ACC112 (cell line): Measurements from ENCODE around the gene SNTB2.

Experiments used
- H2AFZ ChIP-seq: fragments of 200-600 bp; sonication (generic); one replicate; pipeline ENCODE4 v1.6.0; 2017; ENCODE audit warnings: antibody characterized with exemption, low read length; ENCODE audit not compliant: unreplicated experiment
- H3K27ac ChIP-seq: fragments of 200-600 bp; sonication (generic); 2 replicates; pipeline ENCODE4 v1.5.1; 2014; ENCODE audit warnings: low read depth, mild to moderate bottlenecking, antibody characterized with exemption, low read length, moderate library complexity
- H3K27me3 ChIP-seq: fragments of 200-600 bp; sonication (generic); 2 replicates; pipeline ENCODE4 v1.6.1; 2014; ENCODE audit warnings: mild to moderate bottlenecking, antibody characterized with exemption, low read length, moderate library complexity, mixed read lengths; ENCODE audit not compliant: insufficient read depth
- H3K36me3 ChIP-seq: fragments of 200-600 bp; sonication (generic); 2 replicates; pipeline ENCODE4 v1.6.1; 2016; ENCODE audit warnings: mild to moderate bottlenecking, antibody characterized with exemption, low read length, moderate library complexity, mixed read lengths; ENCODE audit not compliant: insufficient read depth
- H3K4me1 ChIP-seq: fragments of 200-600 bp; sonication (generic); one replicate; pipeline ENCODE4 v1.6.1; 2016; ENCODE audit warnings: low read length, mixed read lengths; ENCODE audit not compliant: insufficient read depth, unreplicated experiment, control insufficient read depth
- H3K4me3 ChIP-seq: fragments of 200-600 bp; sonication (generic); 2 replicates; pipeline ENCODE4 v1.5.1; 2014; ENCODE audit warnings: mild to moderate bottlenecking, low read depth, low read length
- H3K79me2 ChIP-seq: fragments of 200-600 bp; sonication (generic); one replicate; pipeline ENCODE4 v1.6.0; 2016; ENCODE audit warnings: low read length; ENCODE audit not compliant: control insufficient read depth, unreplicated experiment, insufficient read depth

Gene SNTB2

DNA sequence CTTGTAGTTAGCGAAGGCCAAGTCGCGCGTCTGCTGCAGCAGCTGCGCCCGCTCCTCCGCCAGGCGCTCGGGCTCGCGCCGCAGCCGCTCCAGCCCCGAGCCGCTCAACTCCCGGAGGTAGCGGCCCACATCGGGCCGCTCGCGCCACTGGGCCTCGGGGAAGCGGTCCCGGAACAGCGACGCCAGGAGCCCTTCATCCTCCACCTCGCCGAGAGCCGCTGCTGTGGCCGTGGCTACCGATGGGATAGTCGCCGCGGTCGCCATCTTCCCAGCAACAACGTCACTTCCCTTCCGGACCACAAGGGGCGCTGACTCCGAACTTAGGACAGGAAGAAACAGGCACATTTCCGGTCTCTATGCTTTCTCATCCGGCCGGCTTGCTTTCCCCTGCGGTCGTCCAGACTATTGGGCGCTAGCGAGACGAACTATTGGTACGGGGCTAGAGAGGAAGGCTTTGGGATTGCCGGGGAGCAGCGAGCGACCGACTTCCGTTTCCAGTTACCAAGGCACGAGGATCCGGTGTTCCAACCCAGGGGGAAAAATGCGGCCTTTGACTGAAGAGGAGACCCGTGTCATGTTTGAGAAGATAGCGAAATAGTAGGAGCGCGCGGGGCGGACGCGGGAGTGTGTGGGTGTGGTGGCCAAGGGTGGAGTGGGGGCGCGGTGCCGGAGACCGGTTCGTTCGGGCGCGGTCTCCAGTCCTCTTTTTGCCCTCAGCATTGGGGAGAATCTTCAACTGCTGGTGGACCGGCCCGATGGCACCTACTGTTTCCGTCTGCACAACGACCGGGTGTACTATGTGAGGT lies 152.5 kb downstream of the SNTB2 start, which contains the start of the genes COG8 and NIP7:
Gene COG8 (minus strand): TSS at position 276 of the 806 bp plus-strand sequence. CDS start 12 bp downstream, at position 264.
Gene NIP7 (plus strand): TSS at position 484 of the 806 bp plus-strand sequence. CDS start 58 bp downstream, at position 542.
- H2AFZ ChIP-seq = peak within 1 kb of the TSS; percentile 66
- peaks cover 21% of the 10 kb centered on the region for H3K36me3 ChIP-seq
- peak within 1 kb of the TSS; percentile 57 for H3K27ac ChIP-seq
- peak within 1 kb of the TSS; percentile 88 for H3K4me3 ChIP-seq
- peaks cover 49% of the 10 kb centered on the region for H3K79me2 ChIP-seq
- no peaks in the 10 kb centered on the region for H3K27me3 ChIP-seq
- peaks cover 14% of the 10 kb centered on the region for H3K4me1 ChIP-seq

DNA sequence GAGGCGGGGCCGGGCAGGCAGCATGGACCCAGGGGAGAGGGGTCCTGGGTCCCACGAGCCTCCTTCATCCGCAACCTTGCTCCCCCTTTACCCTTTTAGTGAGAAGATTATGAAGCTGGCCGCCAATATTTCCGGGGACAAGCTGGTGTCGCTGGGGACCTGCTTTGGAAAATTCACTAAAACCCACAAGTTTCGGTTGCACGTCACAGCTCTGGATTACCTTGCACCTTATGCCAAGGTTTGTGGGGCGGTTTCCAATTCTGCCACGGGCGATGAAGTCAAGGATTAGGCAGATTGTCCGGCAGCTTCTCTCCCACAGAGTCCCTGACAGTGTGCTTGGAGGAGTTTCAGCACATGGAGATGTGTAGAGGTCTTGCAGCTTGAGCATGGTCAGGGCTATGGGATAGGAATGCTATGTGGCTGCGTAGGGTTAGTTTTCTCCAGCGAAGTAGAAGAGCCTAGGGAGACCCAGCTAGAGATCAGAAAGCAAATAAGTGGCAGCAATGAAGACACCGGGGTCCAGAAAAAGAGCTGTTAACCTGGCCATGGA lies 153.2 kb downstream of the SNTB2 start:
- peak overlapping the region; percentile 88 for H3K4me3 ChIP-seq
- peaks cover 21% of the 10 kb centered on the region for H3K36me3 ChIP-seq
- H3K4me1 ChIP-seq = peaks cover 14% of the 10 kb centered on the region
- H3K27ac ChIP-seq = peak overlapping the region; percentile 57
- H2AFZ ChIP-seq = peak overlapping the region; percentile 66
- H3K79me2 ChIP-seq = peaks cover 49% of the 10 kb centered on the region
- no peaks in the 10 kb centered on the region for H3K27me3 ChIP-seq

DNA sequence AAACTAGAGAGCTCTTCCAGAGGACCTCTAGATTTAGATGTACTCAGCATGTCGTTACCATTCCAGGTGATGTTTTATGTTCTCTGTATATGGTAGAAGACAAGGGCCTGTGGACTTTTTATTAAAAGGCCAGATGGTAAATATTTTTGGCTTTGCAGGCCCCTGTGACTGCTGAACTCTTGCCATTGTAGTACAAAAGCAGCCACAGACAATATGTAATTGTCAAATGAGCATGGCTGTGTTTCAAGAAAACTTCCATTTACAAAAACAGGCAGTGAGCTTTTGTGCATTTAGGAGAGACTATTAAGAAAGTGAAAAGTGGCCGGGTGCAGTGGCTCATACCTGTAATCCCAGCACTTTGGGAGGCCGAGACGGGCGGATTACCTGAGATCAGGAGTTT lies 157.2 kb downstream of the SNTB2 start:
- Histone ChIP-seq H3K79me2 (peaks cover 30% of the 10 kb centered on the region), H2AFZ (no peak overlapping the region), H3K36me3 (peaks cover 28% of the 10 kb centered on the region), H3K27ac (no peak overlapping the region), H3K27me3 (no peaks in the 10 kb centered on the region), H3K4me1 (peaks cover 8% of the 10 kb centered on the region), H3K4me3 (no peak overlapping the region)

DNA sequence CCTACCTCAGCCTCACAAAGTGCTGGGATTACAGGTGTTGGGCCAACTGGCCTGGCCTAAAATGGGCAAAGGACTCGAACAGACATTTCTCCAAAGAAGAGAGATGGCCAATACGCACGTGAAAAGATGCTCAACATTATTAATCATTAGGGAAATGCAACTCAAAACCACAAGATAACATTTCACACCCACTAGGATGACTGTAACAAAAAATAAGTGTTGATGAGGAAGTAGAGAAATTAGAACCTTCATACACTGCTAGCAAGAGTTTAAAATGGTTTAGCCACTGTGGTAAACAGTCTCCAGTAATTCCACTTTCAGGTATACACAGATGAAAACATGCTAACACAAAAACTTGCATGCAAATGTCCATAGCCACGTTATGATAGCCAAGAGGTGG lies 159.0 kb downstream of the SNTB2 start:
- Histone ChIP-seq H3K27me3 (no peaks in the 10 kb centered on the region), H3K27ac (no peak overlapping the region), H3K4me1 (peaks cover 4% of the 10 kb centered on the region), H3K79me2 (peaks cover 17% of the 10 kb centered on the region), H3K36me3 (peaks cover 31% of the 10 kb centered on the region), H3K4me3 (no peak overlapping the region), H2AFZ (no peak overlapping the region)

DNA sequence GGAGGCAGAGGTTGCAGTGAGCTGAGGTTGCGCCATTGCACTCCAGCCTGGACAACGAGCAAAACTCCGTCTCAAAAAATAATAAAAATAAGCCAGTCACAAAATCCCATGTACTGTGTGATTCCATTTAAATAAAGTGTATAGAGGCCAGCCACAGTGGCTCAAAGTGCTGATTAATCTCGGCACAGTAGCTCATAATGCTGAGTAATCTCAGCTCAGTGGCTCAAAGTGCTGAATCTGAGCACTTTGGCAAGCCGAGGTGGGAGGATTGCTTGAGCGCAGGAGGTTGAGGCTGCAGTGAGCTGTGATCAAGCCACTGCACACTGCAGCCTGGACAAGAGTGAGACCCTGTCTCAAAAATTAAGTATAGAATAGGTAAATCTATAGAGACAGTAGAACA lies 159.7 kb downstream of the SNTB2 start:
- H3K79me2 ChIP-seq = peaks cover 9% of the 10 kb centered on the region
- peaks cover 24% of the 10 kb centered on the region for H3K36me3 ChIP-seq
- H3K27me3 ChIP-seq = no peaks in the 10 kb centered on the region
- H3K4me3 ChIP-seq = no peak overlapping the region
- H3K4me1 ChIP-seq = no peaks in the 10 kb centered on the region
- no peak overlapping the region for H2AFZ ChIP-seq
- H3K27ac ChIP-seq = no peak overlapping the region

DNA sequence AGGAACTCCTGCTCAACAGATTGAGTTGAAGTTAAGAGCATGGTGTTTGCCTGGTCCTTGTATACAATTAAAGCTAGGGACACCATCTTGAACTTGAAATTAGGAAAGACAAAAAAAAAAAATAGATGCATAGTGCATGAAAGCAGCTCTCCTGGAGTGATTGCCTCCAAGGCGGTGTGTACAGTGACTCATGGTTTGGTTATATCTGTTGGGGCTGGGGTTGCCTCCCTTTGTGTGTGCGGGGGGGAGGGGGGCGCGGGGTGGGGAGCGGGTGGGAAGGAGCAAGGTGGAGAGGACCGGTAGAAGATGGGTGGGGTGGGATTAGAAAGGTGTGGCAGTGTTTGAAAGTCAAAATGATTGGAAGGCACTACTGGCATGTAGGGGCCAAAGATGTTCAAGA lies 161.3 kb downstream of the SNTB2 start:
- Histone ChIP-seq H3K79me2 (peaks cover 1% of the 10 kb centered on the region), H3K4me1 (no peaks in the 10 kb centered on the region), H3K27me3 (no peaks in the 10 kb centered on the region), H2AFZ (no peak overlapping the region), H3K36me3 (peaks cover 15% of the 10 kb centered on the region), H3K27ac (no peak overlapping the region), H3K4me3 (no peak overlapping the region)

DNA sequence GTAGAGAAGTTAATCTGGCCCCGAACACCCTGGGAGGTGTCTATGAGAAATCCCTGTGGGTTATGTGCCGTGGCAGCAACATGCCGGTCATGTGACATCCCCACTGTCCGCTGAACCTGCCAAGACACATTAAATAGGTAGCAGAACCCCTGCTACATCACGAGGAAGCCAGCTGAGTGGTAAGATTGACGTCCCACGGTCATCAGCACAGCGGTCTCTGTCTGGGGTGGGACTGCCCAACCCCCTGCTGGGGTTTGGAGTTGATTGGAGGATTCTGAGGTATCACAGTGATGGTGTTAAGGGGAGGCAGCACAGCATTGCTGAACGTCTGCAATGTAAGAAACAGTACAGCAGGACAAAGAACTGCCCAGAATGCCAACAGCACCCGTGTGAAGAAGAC lies 162.6 kb downstream of the SNTB2 start:
- Histone ChIP-seq H3K27ac (no peak overlapping the region), H3K4me3 (no peak overlapping the region), H3K79me2 (no peaks in the 10 kb centered on the region), H3K4me1 (no peaks in the 10 kb centered on the region), H3K27me3 (no peaks in the 10 kb centered on the region), H2AFZ (no peak overlapping the region), H3K36me3 (peaks cover 10% of the 10 kb centered on the region; the same call in 1 of the 2 replicates)

DNA sequence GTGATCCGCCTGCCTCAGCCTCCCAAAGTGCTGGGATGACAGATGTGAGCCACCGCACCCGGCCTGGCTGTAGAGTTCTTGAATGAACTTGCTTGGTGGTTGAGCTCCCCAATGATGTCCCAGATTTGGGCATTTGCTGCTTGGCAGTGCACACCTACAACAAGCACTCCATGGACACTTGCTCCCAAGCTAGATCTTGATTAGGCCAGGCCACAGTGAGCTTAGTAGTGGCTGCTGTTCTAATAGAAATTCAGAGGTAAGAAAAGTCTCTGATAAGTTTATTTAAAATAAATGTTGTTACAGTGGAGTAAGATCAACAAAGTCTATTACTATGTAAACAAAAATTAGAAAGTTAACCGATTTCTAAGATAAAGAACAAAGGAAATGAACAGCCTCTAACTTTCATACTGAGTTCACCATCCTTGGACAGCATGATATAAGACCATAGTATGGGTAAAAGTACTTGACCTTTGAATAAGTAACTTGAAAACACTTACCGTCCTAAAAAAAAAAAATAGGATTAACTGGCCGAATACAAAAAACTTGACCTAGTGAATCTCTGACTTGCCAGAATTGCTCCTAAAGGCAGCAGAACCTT lies 163.7 kb downstream of the SNTB2 start:
- no peak overlapping the region for H2AFZ ChIP-seq
- no peaks in the 10 kb centered on the region for H3K79me2 ChIP-seq
- H3K4me3 ChIP-seq = no peak overlapping the region
- no peak overlapping the region for H3K27ac ChIP-seq
- H3K36me3 ChIP-seq = peaks cover 9% of the 10 kb centered on the region; the same call in 1 of the 2 replicates
- H3K4me1 ChIP-seq = no peaks in the 10 kb centered on the region
- no peaks in the 10 kb centered on the region for H3K27me3 ChIP-seq

DNA sequence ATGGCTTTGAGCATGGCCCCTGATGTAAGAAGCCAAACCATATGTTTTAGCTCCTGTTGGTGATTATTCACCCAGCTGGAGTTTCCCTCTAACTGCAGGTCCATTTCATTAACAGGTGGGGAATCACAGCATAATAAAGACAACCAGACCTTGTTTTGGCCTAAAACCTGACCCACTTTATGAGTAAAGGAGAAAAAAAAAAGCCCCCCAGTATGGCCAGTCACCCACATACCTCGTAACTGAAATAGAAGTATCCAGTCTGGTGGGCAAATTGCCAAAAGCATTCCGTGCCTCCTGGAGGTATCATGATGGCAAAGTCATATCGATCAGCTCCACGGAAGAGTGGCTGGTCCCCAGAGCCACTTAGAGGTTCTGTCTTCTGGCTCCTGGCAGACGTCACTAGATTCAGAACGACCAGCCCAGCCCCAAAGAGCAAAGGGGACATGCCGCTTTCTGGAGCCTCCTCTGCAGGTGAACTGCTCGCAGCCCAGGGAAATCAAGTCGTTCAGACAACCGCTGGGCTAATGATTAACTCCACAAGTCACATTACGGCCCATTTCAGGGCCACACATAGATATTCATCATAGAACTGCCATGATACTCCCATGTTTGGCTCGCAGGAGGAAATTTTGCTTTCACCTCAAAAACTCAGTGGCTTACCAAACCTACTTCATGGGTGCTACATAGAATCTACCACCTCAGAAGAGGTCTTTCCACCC lies 164.5 kb downstream of the SNTB2 start, which contains the start of gene TMED6:
Gene TMED6 (minus strand): TSS at position 478 of the 719 bp plus-strand sequence. CDS start 33 bp downstream, at position 445.
- no peaks in the 10 kb centered on the region for H3K79me2 ChIP-seq
- H3K4me3 ChIP-seq = no peak within 1 kb of the TSS
- no peak within 1 kb of the TSS for H2AFZ ChIP-seq
- H3K4me1 ChIP-seq = no peaks in the 10 kb centered on the region
- H3K27me3 ChIP-seq = no peaks in the 10 kb centered on the region
- peaks cover 4% of the 10 kb centered on the region; the same call in 1 of the 2 replicates for H3K36me3 ChIP-seq
- no peak within 1 kb of the TSS for H3K27ac ChIP-seq
